Measurements from ENCODE around the gene USF2. TPM values are rescaled to one million over a fixed set of nuclear protein-coding genes. Genes with fewer than 3 reads are reported as not detected.

USF2 gene
- total and polyA plus RNA-seq, 7 experiments from 2014 or later = 6.8 to 256 (median 218) TPM

DNA sequence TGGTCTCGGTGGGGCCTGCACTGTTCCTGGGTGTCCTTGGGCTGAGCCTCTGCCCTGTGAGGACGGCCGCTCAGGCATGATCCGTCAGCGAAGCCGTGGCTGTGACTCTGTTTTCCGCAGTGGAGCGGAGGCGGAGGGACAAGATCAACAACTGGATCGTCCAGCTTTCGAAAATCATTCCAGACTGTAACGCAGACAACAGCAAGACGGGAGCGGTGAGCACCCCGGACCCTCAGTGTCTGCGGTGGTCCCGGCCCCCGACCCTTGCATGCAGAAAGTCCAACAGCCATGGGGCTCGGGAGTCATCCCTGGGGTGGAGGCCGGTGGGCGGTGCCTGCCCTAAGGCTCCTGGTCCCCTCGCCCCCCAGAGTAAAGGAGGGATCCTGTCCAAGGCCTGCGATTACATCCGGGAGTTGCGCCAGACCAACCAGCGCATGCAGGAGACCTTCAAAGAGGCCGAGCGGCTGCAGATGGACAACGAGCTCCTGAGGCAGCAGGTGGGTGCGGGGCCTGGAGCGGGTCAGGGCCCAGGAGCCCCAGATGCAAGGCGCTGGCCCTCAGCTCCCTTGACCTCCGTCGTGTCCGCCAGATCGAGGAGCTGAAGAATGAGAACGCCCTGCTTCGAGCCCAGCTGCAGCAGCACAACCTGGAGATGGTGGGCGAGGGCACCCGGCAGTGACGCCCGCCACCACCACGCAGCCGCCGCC is 10.0 kb downstream of the USF2 start:
- no peaks in the 10 kb centered on the region for H3K9me3 ChIP-seq (ENCODE audit: control insufficient read depth in 2 of 3, low read length in 3 of 3)
- peaks cover 5 to 12% (median 9%) of the 10 kb centered on the region in 5 donors for H3K27me3 Mint-ChIP-seq
- intact Hi-C loops (cut with micrococcal nuclease) = no loop called here
- peaks cover 0 to 54% (median 2%) of the 10 kb centered on the region in 3 experiments for H3K36me3 ChIP-seq (ENCODE audit: control insufficient read depth in 2 of 3, insufficient read depth in 3 of 3, low read length in 3 of 3)
- ATAC-seq (no peak), DNase-seq (no peak)
- H3K4me3 ChIP-seq (ENCODE audit: low read length) = no peak overlapping the region
- peaks cover 0 to 18% (median 7%) of the 10 kb centered on the region in 7 donors for H3K4me1 Mint-ChIP-seq
- H3K27ac ChIP-seq (ENCODE audit: low read depth, low read length) = no peak overlapping the region
- H3K4me3 Mint-ChIP-seq = no peak overlapping the region
- H3K27ac Mint-ChIP-seq = no peak overlapping the region
- H3K27me3 ChIP-seq (ENCODE audit: control insufficient read depth in 2 of 2, insufficient read depth in 2 of 2, low read length in 2 of 2) = no peaks in the 10 kb centered on the region
- H3K36me3 Mint-ChIP-seq = peaks cover 4 to 15% (median 5%) of the 10 kb centered on the region in 5 donors
- H3K4me1 ChIP-seq (ENCODE audit: control insufficient read depth in 2 of 2, insufficient read depth in 2 of 2, low read length in 2 of 2) = no peaks in the 10 kb centered on the region
- POLR2A ChIA-PET = interaction anchor here (0.8 kb wide), 1 partner anchor 8 kb away, joined by 3 read pairs; no protein-coding TSS in a partner anchor
- no peaks in the 10 kb centered on the region for H3K9me3 Mint-ChIP-seq
- CTCF ChIA-PET = no interaction called here

DNA sequence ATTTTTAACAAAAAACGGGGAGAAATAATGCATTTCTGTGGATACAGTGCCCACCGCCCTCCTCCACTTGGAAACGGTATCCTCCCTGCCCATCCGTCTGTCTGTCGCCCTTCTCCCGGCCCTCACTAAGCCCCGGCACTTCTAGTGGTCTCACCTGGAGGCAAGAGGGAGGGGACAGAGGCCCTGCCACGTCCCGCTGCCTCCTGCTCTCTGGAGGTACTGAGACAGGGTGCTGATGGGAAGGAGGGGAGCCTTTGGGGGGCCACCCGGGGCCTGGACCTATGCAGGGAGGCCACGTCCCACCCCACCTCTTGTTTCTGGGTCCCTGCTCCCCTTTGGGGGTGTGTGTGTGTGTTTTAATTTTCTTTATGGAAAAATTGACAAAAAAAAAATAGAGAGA is 10.6 kb downstream of the USF2 start:
- Histone ChIP-seq H3K27ac (ENCODE audit: low read depth, low read length) (no peak overlapping the region), H3K27me3 (ENCODE audit: control insufficient read depth in 2 of 2, insufficient read depth in 2 of 2, low read length in 2 of 2) (no peaks in the 10 kb centered on the region), H3K9me3 (ENCODE audit: control insufficient read depth in 2 of 3, low read length in 3 of 3) (no peaks in the 10 kb centered on the region), H3K4me3 (ENCODE audit: low read length) (no peak overlapping the region), H3K36me3 (ENCODE audit: control insufficient read depth in 2 of 3, insufficient read depth in 3 of 3, low read length in 3 of 3) (peaks cover 0 to 48% (median 2%) of the 10 kb centered on the region in 3 experiments), H3K4me1 (ENCODE audit: control insufficient read depth in 2 of 2, insufficient read depth in 2 of 2, low read length in 2 of 2) (no peaks in the 10 kb centered on the region)
- DNase-seq = no peak
- H3K4me3 Mint-ChIP-seq = no peak overlapping the region
- ATAC-seq = no peak
- peaks cover 0 to 15% (median 6%) of the 10 kb centered on the region in 7 donors for H3K4me1 Mint-ChIP-seq
- ChIA-PET POLR2A (interaction anchor here (0.8 to 1.0 kb wide), 2 partner anchors 15 to 61 kb away, joined by 3 read pairs; no protein-coding TSS in a partner anchor), CTCF (no interaction called here)
- no peak overlapping the region for H3K27ac Mint-ChIP-seq
- no peaks in the 10 kb centered on the region for H3K9me3 Mint-ChIP-seq
- H3K36me3 Mint-ChIP-seq = peaks cover 0 to 8% (median 2%) of the 10 kb centered on the region in 5 donors
- H3K27me3 Mint-ChIP-seq = peaks cover 5 to 14% (median 11%) of the 10 kb centered on the region in 5 donors
- intact Hi-C loops (cut with micrococcal nuclease) = no loop called here

DNA sequence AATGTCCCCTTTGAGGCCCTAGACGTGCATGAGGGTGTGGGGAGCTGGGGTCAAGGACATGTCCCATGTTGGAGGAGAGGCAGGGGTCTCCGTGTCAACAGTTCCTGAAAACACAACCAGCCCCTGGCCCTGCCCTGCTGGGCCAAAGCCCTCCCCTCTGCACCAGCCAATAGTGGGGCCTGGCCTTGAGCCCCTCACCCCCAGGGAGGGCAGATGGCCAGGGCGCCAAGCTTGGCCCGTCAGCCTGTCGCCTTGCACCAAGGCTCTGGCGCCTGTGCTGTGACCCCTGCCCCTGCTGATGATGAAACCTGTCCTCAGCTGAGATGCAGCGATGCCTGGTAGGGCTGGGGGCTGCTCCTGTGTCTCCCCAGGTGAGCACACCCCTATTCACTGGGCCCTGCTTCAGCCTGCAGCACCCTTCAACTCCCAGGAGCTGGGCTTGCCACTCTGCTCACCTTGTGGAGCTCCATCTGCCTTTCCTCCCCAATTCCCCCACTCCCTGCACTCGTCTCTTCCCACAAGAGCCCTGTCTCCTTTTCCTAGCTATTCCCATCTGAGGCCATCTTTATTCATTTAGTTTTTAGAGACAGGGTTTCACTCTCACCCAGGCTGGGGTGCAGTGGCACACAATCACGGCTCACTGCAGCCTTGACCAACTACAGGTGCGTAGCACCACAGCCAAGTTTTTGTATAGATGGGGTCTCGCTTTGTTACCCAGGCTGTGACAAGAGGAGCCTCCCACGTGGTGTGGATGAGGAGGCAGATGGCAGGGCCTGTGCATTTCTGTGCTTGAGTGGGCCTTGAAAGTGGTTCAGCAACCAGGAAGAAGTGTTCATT is 11.4 kb downstream of the USF2 start:
- no peaks in the 10 kb centered on the region for H3K9me3 Mint-ChIP-seq
- peak overlapping the region in 2 of 9 donors; percentile 65 to 72 for H3K27ac Mint-ChIP-seq
- H3K4me1 Mint-ChIP-seq = peaks cover 0 to 14% (median 4%) of the 10 kb centered on the region in 7 donors
- intact Hi-C loops (cut with micrococcal nuclease) = no loop called here
- H3K27ac ChIP-seq (ENCODE audit: low read depth, low read length) = no peak overlapping the region
- H3K27me3 ChIP-seq (ENCODE audit: control insufficient read depth in 2 of 2, insufficient read depth in 2 of 2, low read length in 2 of 2) = no peaks in the 10 kb centered on the region
- POLR2A ChIA-PET = interaction anchor here (0.8 to 2.2 kb wide), 3 partner anchors 11 to 62 kb away, joined by 3 to 6 read pairs (median 3); no protein-coding TSS in a partner anchor
- peaks cover 5 to 19% (median 16%) of the 10 kb centered on the region in 5 donors for H3K27me3 Mint-ChIP-seq
- H3K36me3 ChIP-seq (ENCODE audit: control insufficient read depth in 2 of 3, insufficient read depth in 3 of 3, low read length in 3 of 3) = peaks cover 0 to 41% (median 2%) of the 10 kb centered on the region in 3 experiments
- H3K4me3 ChIP-seq (ENCODE audit: low read length) = no peak overlapping the region
- ATAC-seq (no peak), DNase-seq (no peak)
- no peaks in the 10 kb centered on the region for H3K4me1 ChIP-seq (ENCODE audit: control insufficient read depth in 2 of 2, insufficient read depth in 2 of 2, low read length in 2 of 2)
- peaks cover 0 to 4% (median 2%) of the 10 kb centered on the region in 5 donors for H3K36me3 Mint-ChIP-seq
- CTCF ChIA-PET = interaction anchor here (0.7 kb wide), 1 partner anchor 307 kb away, joined by 3 read pairs; no protein-coding TSS in a partner anchor
- no peak overlapping the region for H3K4me3 Mint-ChIP-seq
- no peaks in the 10 kb centered on the region for H3K9me3 ChIP-seq (ENCODE audit: control insufficient read depth in 2 of 3, low read length in 3 of 3)

DNA sequence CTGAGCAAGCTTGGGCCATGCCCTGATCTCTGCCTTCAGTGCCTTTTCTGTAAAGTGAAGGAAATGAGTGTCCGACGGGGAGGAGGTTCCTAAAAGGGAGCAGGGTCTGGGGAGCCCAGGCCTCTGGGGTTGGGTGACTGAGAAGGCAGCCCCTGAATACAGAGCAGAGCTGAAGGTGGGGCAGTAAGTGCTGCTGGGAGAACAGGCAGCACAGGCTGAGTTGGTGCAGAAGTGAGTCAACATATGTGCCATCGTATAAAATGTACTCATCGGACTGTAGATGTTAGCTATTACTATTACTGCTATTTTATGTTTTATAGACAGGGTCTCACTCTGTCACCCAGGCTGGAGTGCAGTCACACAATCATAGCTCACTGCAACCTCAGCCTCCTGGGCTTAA is 12.5 kb downstream of the USF2 start:
- Mint-ChIP-seq H3K4me1 (peaks cover 0 to 12% (median 0%) of the 10 kb centered on the region in 7 donors), H3K9me3 (no peaks in the 10 kb centered on the region), H3K36me3 (peaks cover 0 to 4% (median 0%) of the 10 kb centered on the region in 5 donors), H3K27me3 (peaks cover 5 to 21% (median 18%) of the 10 kb centered on the region in 5 donors), H3K27ac (peak overlapping the region in 3 of 9 donors; percentile 44 to 72 (median 65)), H3K4me3 (no peak overlapping the region)
- Histone ChIP-seq H3K4me1 (ENCODE audit: control insufficient read depth in 2 of 2, insufficient read depth in 2 of 2, low read length in 2 of 2) (no peaks in the 10 kb centered on the region), H3K9me3 (ENCODE audit: control insufficient read depth in 2 of 3, low read length in 3 of 3) (no peaks in the 10 kb centered on the region), H3K4me3 (ENCODE audit: low read length) (no peak overlapping the region), H3K36me3 (ENCODE audit: control insufficient read depth in 2 of 3, insufficient read depth in 3 of 3, low read length in 3 of 3) (peaks cover 0 to 31% (median 2%) of the 10 kb centered on the region in 3 experiments), H3K27ac (ENCODE audit: low read depth, low read length) (no peak overlapping the region), H3K27me3 (ENCODE audit: control insufficient read depth in 2 of 2, insufficient read depth in 2 of 2, low read length in 2 of 2) (no peaks in the 10 kb centered on the region)
- ATAC-seq (no peak), DNase-seq (no peak)
- intact Hi-C loops (cut with micrococcal nuclease) = no loop called here
- ChIA-PET CTCF (no interaction called here), POLR2A (interaction anchor here (0.5 to 2.2 kb wide), 5 partner anchors 12 to 138 kb away, joined by 3 to 6 read pairs (median 3); no protein-coding TSS in a partner anchor)

DNA sequence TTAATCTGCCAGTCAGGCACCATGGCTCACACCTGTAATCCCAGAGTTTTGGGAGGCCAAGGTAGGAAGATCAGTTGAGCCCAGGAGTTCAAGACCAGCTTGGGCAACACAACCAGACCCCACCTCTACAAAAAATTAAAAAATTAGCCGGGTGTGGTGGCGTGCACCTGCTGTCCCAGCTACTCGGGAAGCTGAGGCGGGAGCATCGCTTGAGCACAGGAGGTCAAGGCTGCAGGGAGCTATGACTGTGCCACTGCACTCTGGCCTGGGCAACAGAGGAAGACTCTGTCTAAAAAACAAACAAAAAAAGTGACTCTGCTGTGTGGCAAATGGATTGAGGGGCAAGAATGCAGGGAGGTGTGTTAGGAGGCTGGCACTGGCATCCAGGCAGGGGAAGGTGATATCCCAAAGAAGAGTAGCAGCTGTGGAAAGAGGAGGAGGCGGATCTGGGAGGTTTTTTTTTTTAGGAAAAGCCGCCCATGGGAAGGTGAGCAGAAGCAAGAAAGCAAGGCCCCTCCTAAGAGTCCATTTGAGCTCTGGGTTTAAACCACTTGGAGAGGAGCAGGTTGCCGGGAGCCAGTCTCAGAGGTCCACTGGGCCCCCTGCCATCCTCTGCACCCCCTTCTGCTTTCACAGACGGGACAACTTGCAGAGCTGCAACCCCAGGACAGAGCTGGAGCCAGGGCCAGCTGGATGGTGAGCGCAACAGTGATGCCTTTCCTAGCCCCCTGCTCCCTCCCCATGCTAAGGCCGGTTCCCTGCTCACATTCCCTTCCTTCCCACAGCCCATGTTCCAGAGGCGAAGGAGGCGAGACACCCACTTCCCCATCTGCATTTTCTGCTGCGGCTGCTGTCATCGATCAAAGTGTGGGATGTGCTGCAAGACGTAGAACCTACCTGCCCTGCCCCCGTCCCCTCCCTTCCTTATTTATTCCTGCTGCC is 15.7 kb downstream of the USF2 start:
- Histone ChIP-seq H3K36me3 (ENCODE audit: control insufficient read depth in 2 of 3, insufficient read depth in 3 of 3, low read length in 3 of 3) (peaks cover 0 to under 1% (median 0%) of the 10 kb centered on the region in 3 experiments), H3K27ac (ENCODE audit: low read depth, low read length) (no peak overlapping the region), H3K4me3 (ENCODE audit: low read length) (no peak overlapping the region), H3K4me1 (ENCODE audit: control insufficient read depth in 2 of 2, insufficient read depth in 2 of 2, low read length in 2 of 2) (no peaks in the 10 kb centered on the region), H3K9me3 (ENCODE audit: control insufficient read depth in 2 of 3, low read length in 3 of 3) (no peaks in the 10 kb centered on the region), H3K27me3 (ENCODE audit: control insufficient read depth in 2 of 2, insufficient read depth in 2 of 2, low read length in 2 of 2) (no peaks in the 10 kb centered on the region)
- Mint-ChIP-seq H3K9me3 (no peaks in the 10 kb centered on the region), H3K27me3 (peaks cover 5 to 24% (median 18%) of the 10 kb centered on the region in 5 donors), H3K27ac (no peak overlapping the region), H3K4me3 (no peak overlapping the region), H3K36me3 (no peaks in the 10 kb centered on the region), H3K4me1 (peaks cover 0 to 10% (median 0%) of the 10 kb centered on the region in 7 donors)
- intact Hi-C loops (cut with micrococcal nuclease) = no loop called here
- ChIA-PET CTCF (interaction anchor here (0.6 kb wide), 1 partner anchor 737 kb away, joined by 3 read pairs; no protein-coding TSS in a partner anchor), POLR2A (interaction anchor here (0.7 kb wide), 1 partner anchor 1197 kb away, joined by 5 read pairs; no protein-coding TSS in a partner anchor)
- ATAC-seq (no peak), DNase-seq (no peak)

DNA sequence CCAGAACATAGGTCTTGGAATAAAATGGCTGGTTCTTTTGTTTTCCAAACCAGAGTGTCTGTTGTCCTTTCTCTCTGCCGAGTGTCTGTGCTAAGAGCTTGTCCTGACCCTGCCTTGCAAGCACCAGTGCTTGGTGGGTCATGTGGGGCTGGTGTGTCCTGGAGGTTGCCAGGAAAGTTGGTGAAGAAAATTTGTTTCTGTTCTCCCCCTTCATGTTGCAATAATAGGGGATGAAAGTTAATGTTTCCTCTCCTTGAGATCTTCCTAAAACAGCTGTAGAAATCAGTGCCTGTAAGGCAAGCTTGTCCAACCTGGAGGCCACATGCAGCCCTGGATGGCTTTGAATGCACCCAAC is 16.3 kb downstream of the USF2 start:
- intact Hi-C loops (cut with micrococcal nuclease) = no loop called here
- Mint-ChIP-seq H3K27ac (peak overlapping the region in 1 of 9 donors; percentile 28), H3K4me1 (peaks cover 0 to 10% (median 0%) of the 10 kb centered on the region in 7 donors), H3K27me3 (peaks cover 5 to 24% (median 18%) of the 10 kb centered on the region in 5 donors), H3K36me3 (no peaks in the 10 kb centered on the region), H3K9me3 (no peaks in the 10 kb centered on the region), H3K4me3 (no peak overlapping the region)
- no peaks in the 10 kb centered on the region for H3K27me3 ChIP-seq (ENCODE audit: control insufficient read depth in 2 of 2, insufficient read depth in 2 of 2, low read length in 2 of 2)
- CTCF ChIA-PET = no interaction called here
- H3K36me3 ChIP-seq (ENCODE audit: control insufficient read depth in 2 of 3, insufficient read depth in 3 of 3, low read length in 3 of 3) = no peaks in the 10 kb centered on the region
- DNase-seq (no peak), ATAC-seq (no peak)
- no peak overlapping the region for H3K4me3 ChIP-seq (ENCODE audit: low read length)
- H3K9me3 ChIP-seq (ENCODE audit: control insufficient read depth in 2 of 3, low read length in 3 of 3) = no peaks in the 10 kb centered on the region
- POLR2A ChIA-PET = interaction anchor here (0.7 kb wide), 1 partner anchor 1198 kb away, joined by 5 read pairs; no protein-coding TSS in a partner anchor
- H3K27ac ChIP-seq (ENCODE audit: low read depth, low read length) = no peak overlapping the region
- no peaks in the 10 kb centered on the region for H3K4me1 ChIP-seq (ENCODE audit: control insufficient read depth in 2 of 2, insufficient read depth in 2 of 2, low read length in 2 of 2)

Measured in naive thymus-derived CD4-positive, alpha-beta T cell (primary cell).